OCI-LY7 (cell line): ENCODE data around the gene FMC1. TPM values are rescaled to one million over a fixed set of nuclear protein-coding genes. Genes with fewer than 3 reads are reported as not detected.

ENCODE experiments used
- BruUV-seq: library from RNA; stranded (reverse); fragments of 400-500 nt; replicated peaks from 2 replicates; lab custom pipeline; 2021; lab: Mats Ljungman, UMichigan
- CTCF ChIA-PET: fragments of 300-600 bp; sonication (Branson Sonifier 250); formaldehyde crosslinking; loops from one replicate; lab custom pipeline; 2022; ENCODE audit warnings: antibody characterized with exemption; ENCODE audit not compliant: unreplicated experiment; lab: Charles Lee
- POLR2A ChIA-PET: fragments of 300-600 bp; sonication (Branson Sonifier 250); formaldehyde crosslinking; loops from one replicate; lab custom pipeline; 2022; ENCODE audit warnings: antibody characterized with exemption; lab: Charles Lee
- DNase-seq: peaks from one replicate; pipeline ENCODE4 v3.0.0-alpha.2; 2015; ENCODE audit warnings: low spot score
- H2AFZ ChIP-seq: fragments of 200-600 bp; sonication (generic), shearing (Covaris generic); 2 replicates; pipeline ENCODE4 v1.6.1; 2014; ENCODE audit warnings: mild to moderate bottlenecking, antibody characterized with exemption, low read length, moderate library complexity
- H3K27ac ChIP-seq: fragments of 200-600 bp; sonication (generic); 2 replicates; pipeline ENCODE4 v1.5.1; 2014; ENCODE audit warnings: mixed run types, low read depth, mild to moderate bottlenecking, moderate library complexity, low read length, inconsistent platforms; ENCODE audit not compliant: poor library complexity, severe bottlenecking
- H3K36me3 ChIP-seq: fragments of 200-600 bp; sonication (generic); 2 replicates; pipeline ENCODE4 v1.6.1; 2014; ENCODE audit warnings: mild to moderate bottlenecking, antibody characterized with exemption, low read length, moderate library complexity, mixed read lengths; ENCODE audit not compliant: insufficient read depth
- H3K4me1 ChIP-seq: fragments of 200-600 bp; sonication (generic); 2 replicates; pipeline ENCODE4 v1.5.1; 2014; ENCODE audit warnings: mild to moderate bottlenecking, low read length; ENCODE audit not compliant: insufficient read depth, poor library complexity, severe bottlenecking
- H3K4me2 ChIP-seq: fragments of 200-600 bp; sonication (generic); 2 replicates; pipeline ENCODE4 v1.6.1; 2014; ENCODE audit warnings: mild to moderate bottlenecking, low read length
- H3K4me3 ChIP-seq: fragments of 200-600 bp; sonication (generic); 2 replicates; pipeline ENCODE4 v1.5.1; 2014; ENCODE audit warnings: mild to moderate bottlenecking, low read depth, low read length; ENCODE audit not compliant: poor library complexity, severe bottlenecking
- H3K79me2 ChIP-seq: fragments of 200-600 bp; sonication (generic); 2 replicates; pipeline ENCODE4 v1.6.1; 2016; ENCODE audit warnings: low read depth, mild to moderate bottlenecking, low read length, moderate library complexity, mixed read lengths; ENCODE audit not compliant: insufficient read depth
- H3K9me2 ChIP-seq: fragments of 200-600 bp; sonication (generic); 2 replicates; pipeline ENCODE4 v1.6.1; 2016; ENCODE audit warnings: mild to moderate bottlenecking, low read length, mixed read lengths; ENCODE audit not compliant: insufficient read depth
- H3K9me3 ChIP-seq: fragments of 200-600 bp; sonication (generic); 2 replicates; pipeline ENCODE4 v1.6.1; 2014; ENCODE audit warnings: mild to moderate bottlenecking, mixed run types, low read length, mixed read lengths
- H4K20me1 ChIP-seq: fragments of 200-600 bp; sonication (generic); 2 replicates; pipeline ENCODE4 v1.6.1; 2014; ENCODE audit warnings: mild to moderate bottlenecking, antibody characterized with exemption, low read length, moderate library complexity, mixed read lengths; ENCODE audit not compliant: insufficient read depth
- EZH2phosphoT487 ChIP-seq: fragments of 200-600 bp; sonication (generic); IDR thresholded peaks from 2 replicates; pipeline ENCODE4 v1.6.1; 2018; ENCODE audit warnings: low read depth, borderline replicate concordance, mild to moderate bottlenecking, mixed run types, antibody characterized with exemption, low read length, moderate library complexity, mixed read lengths
- intact Hi-C: fragments of 100-400 bp; cut with micrococcal nuclease; formaldehyde crosslinking; loops from one replicate; pipeline ENCODE4 v1.10.0; 2022; ENCODE audit not compliant: unreplicated experiment
- total RNA-seq, 2 experiments: library from RNA; depleted of rRNA in 1 of 2; stranded (reverse); fragments of >200 nt in 1 of 2; shearing (Covaris generic) in 1 of 2; gene quantifications; 2 replicates each; pipeline ENCODE4 v1.2.3, GENCODE V29; 2014 to 2022
- TF ChIP-seq, protein P1 (sequence below): fragments of 200-600 bp; sonication (generic); conservative IDR thresholded peaks from 2 replicates; pipeline ENCODE4 v1.5.1; 2014; ENCODE audit warnings: mild to moderate bottlenecking, antibody characterized with exemption, low read length, moderate library complexity, mixed read lengths

FMC1 gene
- total RNA-seq, 2 experiments from 2014 or later: 15.1 to 19.5 TPM

DNA sequence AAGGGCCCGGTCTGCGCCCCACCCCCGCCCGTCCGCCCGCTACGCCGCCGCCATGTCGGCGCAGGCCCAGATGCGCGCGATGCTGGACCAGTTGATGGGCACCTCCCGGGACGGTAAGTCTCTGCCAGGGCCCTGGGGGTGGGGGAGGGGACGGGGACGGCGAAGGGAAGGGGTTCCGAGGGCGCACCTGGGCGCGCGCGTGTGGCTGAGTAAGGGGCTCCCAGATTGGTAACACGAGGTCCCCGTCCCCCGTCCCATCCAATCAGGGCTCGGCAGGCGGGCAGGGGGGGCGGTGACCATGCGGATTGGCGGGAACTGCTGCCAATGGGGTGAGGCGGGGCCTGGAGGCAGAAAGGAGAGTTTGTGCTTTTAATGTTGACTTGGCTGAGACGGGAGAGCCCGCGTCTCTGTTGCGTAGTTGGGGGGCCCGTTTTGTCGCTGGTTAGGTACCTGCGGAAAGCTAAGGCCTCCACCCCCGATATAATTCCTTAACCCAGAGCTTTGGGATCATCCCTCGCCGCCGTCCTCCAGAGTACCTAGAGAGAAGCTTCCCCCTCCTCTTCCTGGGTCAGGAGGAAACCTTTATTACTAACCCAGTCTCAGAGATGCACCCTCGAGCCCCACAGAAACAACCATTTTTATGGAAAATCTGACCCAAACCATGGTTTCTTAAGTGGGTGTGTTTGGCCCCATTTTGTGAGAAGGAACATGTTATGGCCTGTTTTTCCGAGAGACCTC lies 19.2 kb downstream of the FMC1 start:
- H3K4me3 ChIP-seq: peak overlapping the region; percentile 90

DNA sequence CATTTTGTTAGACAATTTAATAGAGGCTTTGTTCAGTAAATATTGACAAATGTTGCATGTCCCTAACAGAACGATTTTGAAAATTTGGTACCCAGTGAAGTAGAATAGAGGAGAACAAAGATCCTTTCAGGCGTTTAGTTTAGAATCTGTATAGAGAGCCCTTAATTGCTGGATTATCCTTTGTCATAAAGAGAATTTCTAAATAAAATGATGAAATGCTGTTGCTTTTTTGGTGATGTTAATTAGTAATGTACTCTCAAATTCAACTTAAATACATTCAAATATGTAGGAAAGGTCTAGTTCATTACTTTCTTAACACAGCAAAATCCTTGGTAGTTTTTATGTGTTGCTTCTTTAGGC lies 19.8 kb downstream of the FMC1 start:
- no TSS peak for BruUV-seq
- Histone ChIP-seq H3K27ac (peak overlapping the region; percentile 93), H3K79me2 (peaks cover 76% of the 10 kb centered on the region), H3K4me1 (peaks cover 30% of the 10 kb centered on the region), H3K9me2 (no peaks in the 10 kb centered on the region), H3K4me2 (peak overlapping the region; percentile 95), H2AFZ (no peak overlapping the region), H3K36me3 (peaks cover 42% of the 10 kb centered on the region), H3K9me3 (no peaks in the 10 kb centered on the region), H3K4me3 (peak overlapping the region; percentile 90), H4K20me1 (peaks cover 42% of the 10 kb centered on the region)
- CTCF ChIA-PET: no interaction called here
- TF ChIP-seq, protein P1, sequence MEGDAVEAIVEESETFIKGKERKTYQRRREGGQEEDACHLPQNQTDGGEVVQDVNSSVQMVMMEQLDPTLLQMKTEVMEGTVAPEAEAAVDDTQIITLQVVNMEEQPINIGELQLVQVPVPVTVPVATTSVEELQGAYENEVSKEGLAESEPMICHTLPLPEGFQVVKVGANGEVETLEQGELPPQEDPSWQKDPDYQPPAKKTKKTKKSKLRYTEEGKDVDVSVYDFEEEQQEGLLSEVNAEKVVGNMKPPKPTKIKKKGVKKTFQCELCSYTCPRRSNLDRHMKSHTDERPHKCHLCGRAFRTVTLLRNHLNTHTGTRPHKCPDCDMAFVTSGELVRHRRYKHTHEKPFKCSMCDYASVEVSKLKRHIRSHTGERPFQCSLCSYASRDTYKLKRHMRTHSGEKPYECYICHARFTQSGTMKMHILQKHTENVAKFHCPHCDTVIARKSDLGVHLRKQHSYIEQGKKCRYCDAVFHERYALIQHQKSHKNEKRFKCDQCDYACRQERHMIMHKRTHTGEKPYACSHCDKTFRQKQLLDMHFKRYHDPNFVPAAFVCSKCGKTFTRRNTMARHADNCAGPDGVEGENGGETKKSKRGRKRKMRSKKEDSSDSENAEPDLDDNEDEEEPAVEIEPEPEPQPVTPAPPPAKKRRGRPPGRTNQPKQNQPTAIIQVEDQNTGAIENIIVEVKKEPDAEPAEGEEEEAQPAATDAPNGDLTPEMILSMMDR: no peak
- no peak for TF ChIP-seq EZH2phosphoT487
- DNase-seq: no peak
- intact Hi-C loops: no loop called here
- POLR2A ChIA-PET: interaction anchor here (1.4 kb wide), 1 partner anchor 10 kb away, joined by 8 read pairs; no protein-coding TSS in a partner anchor

More for the DNA sequence above, 19.2 kb downstream of the FMC1 start:
- no TSS peak for BruUV-seq
- Histone ChIP-seq H4K20me1 (peaks cover 37% of the 10 kb centered on the region), H3K4me2 (peak overlapping the region; percentile 95), H3K27ac (peak overlapping the region; percentile 93), H3K79me2 (peaks cover 71% of the 10 kb centered on the region), H3K9me2 (no peaks in the 10 kb centered on the region), H3K4me1 (peaks cover 30% of the 10 kb centered on the region), H2AFZ (no peak overlapping the region), H3K36me3 (peaks cover 40% of the 10 kb centered on the region), H3K9me3 (no peaks in the 10 kb centered on the region)
- intact Hi-C loops: no loop called here
- peak; percentile 96 for DNase-seq
- TF ChIP-seq, protein P1: no peak
- no peak for TF ChIP-seq EZH2phosphoT487
- CTCF ChIA-PET: no interaction called here
- POLR2A ChIA-PET: interaction anchor here (0.8 to 1.4 kb wide), 6 partner anchors 8 to 132 kb away, joined by 3 to 8 read pairs (median 4); no protein-coding TSS in a partner anchor

DNA sequence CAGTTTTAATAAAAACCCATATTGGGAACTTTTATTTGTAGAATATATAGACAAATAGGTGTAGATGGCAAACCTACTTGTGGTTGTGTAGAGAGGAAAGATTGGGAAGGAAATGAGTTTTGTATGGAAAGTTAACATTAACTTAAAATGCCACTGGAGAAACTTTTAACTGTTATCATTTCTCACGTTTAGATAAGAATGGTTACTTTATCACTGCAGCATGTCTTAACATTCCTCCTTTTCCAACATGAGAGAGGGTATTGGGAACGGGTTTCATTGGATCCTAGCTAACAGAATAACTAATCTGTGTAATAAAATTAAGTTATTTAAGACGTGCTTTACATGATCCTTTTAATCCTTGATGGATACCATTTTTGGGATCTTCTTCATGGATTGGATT lies 20.4 kb downstream of the FMC1 start:
- TF ChIP-seq, protein P1: no peak
- TF ChIP-seq EZH2phosphoT487: no peak
- H3K9me2 ChIP-seq: no peaks in the 10 kb centered on the region
- ChIA-PET CTCF (no interaction called here), POLR2A (interaction anchor here (0.6 to 0.8 kb wide), 3 partner anchors 9 to 27 kb away, joined by 3 to 5 read pairs (median 3); no protein-coding TSS in a partner anchor)
- H3K9me3 ChIP-seq: no peaks in the 10 kb centered on the region
- BruUV-seq: no TSS peak
- H3K27ac ChIP-seq: peak overlapping the region; percentile 93
- no peak overlapping the region for H2AFZ ChIP-seq
- peaks cover 48% of the 10 kb centered on the region for H4K20me1 ChIP-seq
- H3K79me2 ChIP-seq: peaks cover 82% of the 10 kb centered on the region
- no peak for DNase-seq
- H3K4me3 ChIP-seq: peak overlapping the region; percentile 90
- peaks cover 30% of the 10 kb centered on the region for H3K4me1 ChIP-seq
- peaks cover 48% of the 10 kb centered on the region for H3K36me3 ChIP-seq
- peak overlapping the region; percentile 95 for H3K4me2 ChIP-seq
- intact Hi-C loops: no loop called here
